Measurements from ENCODE around the gene FOXK1.

The FOXK1 gene

GRCh38 chr7:4745265-4745919, 63.3 kb downstream of the FOXK1 start:
- no peak for DNase-seq (ENCODE audit: low spot score)

GRCh38 chr7:4745971-4746919, 64.2 kb downstream of the FOXK1 start:
- peak; percentile 52 for DNase-seq (ENCODE audit: low spot score)

GRCh38 chr7:4747013-4747412, 64.9 kb downstream of the FOXK1 start:
- no peak for DNase-seq (ENCODE audit: low spot score)

- DNase-seq (ENCODE audit: low spot score) = no peak
Observed at GRCh38 chr7:4747746-4748145, 65.7 kb downstream of the FOXK1 start.

GRCh38 chr7:4748231-4748681, 66.2 kb downstream of the FOXK1 start:
- DNase-seq (ENCODE audit: low spot score) = no peak

GRCh38 chr7:4749363-4749762, 67.3 kb downstream of the FOXK1 start:
- no peak for DNase-seq (ENCODE audit: low spot score)

GRCh38 chr7:4749798-4750197, 67.7 kb downstream of the FOXK1 start:
- no peak for DNase-seq (ENCODE audit: low spot score)

- DNase-seq (ENCODE audit: low spot score) = no peak
Observed at GRCh38 chr7:4751398-4751947, 69.4 kb downstream of the FOXK1 start.

- peak; percentile 71 for DNase-seq (ENCODE audit: low spot score)
Observed at GRCh38 chr7:4753598-4754432, 71.7 kb downstream of the FOXK1 start.

GRCh38 chr7:4754433-4755010, 72.4 kb downstream of the FOXK1 start:
- DNase-seq (ENCODE audit: low spot score) = no peak

GRCh38 chr7:4755045-4755444, 73.0 kb downstream of the FOXK1 start:
- no peak for DNase-seq (ENCODE audit: low spot score)

GRCh38 chr7:4758111-4758510, 76.0 kb downstream of the FOXK1 start:
- DNase-seq (ENCODE audit: low spot score) = no peak

- no peak for DNase-seq (ENCODE audit: low spot score)
Observed at GRCh38 chr7:4758791-4759190, 76.7 kb downstream of the FOXK1 start.

GRCh38 chr7:4759211-4759610, 77.1 kb downstream of the FOXK1 start:
- no peak for DNase-seq (ENCODE audit: low spot score)

GRCh38 chr7:4760952-4761351, 78.9 kb downstream of the FOXK1 start:
- no peak for DNase-seq (ENCODE audit: low spot score)

- no peak for DNase-seq (ENCODE audit: low spot score)
Observed at GRCh38 chr7:4762121-4763055, 80.3 kb downstream of the FOXK1 start.

GRCh38 chr7:4763091-4763793, 81.1 kb downstream of the FOXK1 start:
- no peak for DNase-seq (ENCODE audit: low spot score)

GRCh38 chr7:4763794-4764185, 81.7 kb downstream of the FOXK1 start:
- DNase-seq (ENCODE audit: low spot score) = no peak

GRCh38 chr7:4764402-4765007, 82.4 kb downstream of the FOXK1 start:
- DNase-seq (ENCODE audit: low spot score) = no peak
